ENCODE data around the gene PRKCA. TPM values are rescaled to one million over a fixed set of nuclear protein-coding genes. Genes with fewer than 3 reads are reported as not detected.

PRKCA gene
- total RNA-seq, 4 donors from 2014 or later = 9.8 to 25.6 (median 12.2) TPM

DNA sequence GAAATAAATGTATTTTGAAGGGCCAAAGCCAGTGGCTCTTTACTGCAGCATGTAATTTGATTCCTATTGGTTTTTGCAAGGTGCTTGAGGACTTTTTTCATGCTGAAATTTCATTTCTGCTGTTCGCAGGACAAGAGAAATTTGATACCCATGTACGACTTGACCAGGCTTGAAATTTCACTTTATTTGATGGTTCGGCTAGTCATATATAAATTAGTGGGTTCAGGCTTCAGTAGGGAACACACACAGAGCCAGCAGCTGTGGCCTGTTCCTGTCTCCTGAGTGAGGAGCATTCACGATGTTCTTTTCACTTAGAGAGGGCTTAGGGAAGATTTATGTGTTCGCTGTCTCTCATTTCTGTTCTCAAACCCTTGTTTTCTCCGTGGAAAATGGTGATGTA, 274.1 kb downstream of the PRKCA start:
- 81% methylated on average over 6 of the region's 6 CpGs for WGBS
- H3K36me3 ChIP-seq = no peaks in the 10 kb centered on the region
- no peak overlapping the region for H3K27ac ChIP-seq
- no peaks in the 10 kb centered on the region for H3K27me3 ChIP-seq
- H3K4me1 ChIP-seq = peaks cover 8% of the 10 kb centered on the region
- no peak for TF ChIP-seq CTCF (IDR thresholded peaks at IDR 0.05)
- no peak for TF ChIP-seq POLR2AphosphoS5 (IDR thresholded peaks at IDR 0.05)
- no peak for TF ChIP-seq EP300 (IDR thresholded peaks at IDR 0.05)
- no peak for TF ChIP-seq POLR2A (IDR thresholded peaks at IDR 0.05)
- peak in 1 of 2 donors; percentile 0 for DNase-seq (ENCODE audit: low spot score in 2 of 2)
- H3K9me3 ChIP-seq = no peaks in the 10 kb centered on the region
- no peak overlapping the region for H3K4me3 ChIP-seq

DNA sequence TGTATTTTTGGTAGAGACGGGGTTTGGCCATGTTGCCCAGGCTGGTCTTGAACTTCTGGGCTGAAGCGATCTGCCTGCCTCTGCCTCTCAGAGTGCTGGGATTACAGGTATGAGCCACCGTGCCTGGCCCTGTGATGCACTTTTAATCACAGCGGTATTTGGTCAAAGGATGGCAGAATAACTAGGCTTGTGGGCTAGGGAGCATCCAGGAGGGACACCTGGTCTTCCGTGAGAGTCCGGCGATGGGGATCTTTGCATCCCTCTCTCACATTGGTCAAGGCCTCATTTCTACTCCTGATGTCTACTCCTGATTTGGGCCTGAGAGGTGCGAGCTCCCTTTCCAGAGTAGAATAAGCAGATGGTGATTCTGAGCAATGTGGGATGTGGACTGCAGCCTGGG, 274.6 kb downstream of the PRKCA start:
- H3K27ac ChIP-seq = no peak overlapping the region
- no peaks in the 10 kb centered on the region for H3K36me3 ChIP-seq
- DNase-seq (ENCODE audit: low spot score in 2 of 2) = peak in 1 of 2 donors; percentile 55
- peaks cover 8% of the 10 kb centered on the region for H3K4me1 ChIP-seq
- no peaks in the 10 kb centered on the region for H3K27me3 ChIP-seq
- no peak overlapping the region for H3K4me3 ChIP-seq
- no peaks in the 10 kb centered on the region for H3K9me3 ChIP-seq
- TF ChIP-seq POLR2A (IDR thresholded peaks at IDR 0.05) (no peak), EP300 (IDR thresholded peaks at IDR 0.05) (no peak), POLR2AphosphoS5 (IDR thresholded peaks at IDR 0.05) (no peak), CTCF (IDR thresholded peaks at IDR 0.05) (no peak)
- 97% methylated on average over 8 of the region's 8 CpGs for WGBS

DNA sequence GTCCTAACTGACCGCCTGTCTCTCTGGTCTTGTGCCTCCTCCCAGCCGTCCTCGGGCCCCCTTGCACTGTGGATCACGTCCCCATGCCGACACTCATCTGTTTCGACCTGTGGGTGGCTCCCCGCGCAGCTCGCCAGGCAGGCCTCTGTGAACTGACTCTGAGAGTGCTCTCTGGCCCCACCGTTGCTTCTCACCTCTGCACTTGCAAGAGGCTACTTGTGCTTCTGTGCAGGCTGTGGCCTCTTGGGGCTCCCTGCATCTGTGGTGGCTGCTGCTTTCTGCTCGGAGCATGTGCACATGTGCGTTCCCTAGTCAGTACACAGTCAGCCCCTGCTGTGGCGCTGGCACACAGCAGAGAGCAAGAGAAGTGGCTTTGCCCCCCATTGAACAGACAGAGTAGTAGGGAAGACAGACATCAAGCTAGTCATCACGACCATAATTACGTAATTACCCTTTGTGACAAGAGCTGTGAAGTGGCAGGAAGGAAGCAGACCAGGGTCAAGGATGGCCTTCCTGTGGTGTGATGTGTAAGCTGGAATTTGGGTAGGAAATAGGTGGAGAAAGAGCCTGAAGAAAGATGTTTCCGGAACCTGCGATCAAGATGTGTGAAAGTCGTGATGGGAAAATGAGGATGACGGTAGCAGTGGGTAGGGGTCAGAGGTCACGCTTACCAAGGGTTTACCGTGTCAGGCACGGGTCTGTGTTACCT, 276.5 kb downstream of the PRKCA start:
- peaks cover 3% of the 10 kb centered on the region for H3K9me3 ChIP-seq
- no peaks in the 10 kb centered on the region for H3K27me3 ChIP-seq
- peaks cover 8% of the 10 kb centered on the region for H3K4me1 ChIP-seq
- DNase-seq (ENCODE audit: low spot score in 2 of 2) = peak in 1 of 2 donors; percentile 65
- H3K36me3 ChIP-seq = no peaks in the 10 kb centered on the region
- 85% methylated on average over 19 of the region's 22 CpGs for WGBS
- no peak overlapping the region for H3K4me3 ChIP-seq
- TF ChIP-seq EP300 (IDR thresholded peaks at IDR 0.05) (no peak), POLR2AphosphoS5 (IDR thresholded peaks at IDR 0.05) (no peak), POLR2A (IDR thresholded peaks at IDR 0.05) (no peak), CTCF (IDR thresholded peaks at IDR 0.05) (no peak)
- no peak overlapping the region for H3K27ac ChIP-seq

DNA sequence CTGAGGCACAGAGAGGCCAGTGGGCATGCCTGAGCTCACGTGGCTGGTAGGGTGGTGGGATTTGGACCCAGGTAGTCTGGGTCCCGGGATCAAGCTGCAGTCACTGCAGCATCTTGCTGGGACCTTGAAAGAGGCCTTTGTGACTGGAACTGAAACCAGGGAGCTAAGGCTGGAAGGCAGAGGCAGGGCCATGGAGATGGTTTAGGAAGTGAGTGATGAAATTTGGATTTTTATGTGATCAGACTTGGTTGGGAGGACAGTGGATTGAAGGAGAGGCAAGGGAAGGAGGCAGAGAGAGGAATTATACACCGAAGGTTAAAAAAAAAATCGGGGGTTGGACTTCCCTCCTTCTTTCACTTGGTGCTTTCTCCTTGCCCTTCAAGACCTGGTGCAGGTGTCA, 277.1 kb downstream of the PRKCA start:
- TF ChIP-seq EP300 (IDR thresholded peaks at IDR 0.05) = no peak
- TF ChIP-seq CTCF (IDR thresholded peaks at IDR 0.05) = no peak
- no peak for TF ChIP-seq POLR2AphosphoS5 (IDR thresholded peaks at IDR 0.05)
- no peak for TF ChIP-seq POLR2A (IDR thresholded peaks at IDR 0.05)
- Histone ChIP-seq H3K36me3 (no peaks in the 10 kb centered on the region), H3K27ac (no peak overlapping the region), H3K9me3 (peaks cover 3% of the 10 kb centered on the region), H3K27me3 (no peaks in the 10 kb centered on the region), H3K4me3 (no peak overlapping the region), H3K4me1 (peaks cover 8% of the 10 kb centered on the region)
- WGBS = 72% methylated on average over 4 of the region's 4 CpGs
- DNase-seq (ENCODE audit: low spot score in 2 of 2) = peak in 1 of 2 donors; percentile 15

DNA sequence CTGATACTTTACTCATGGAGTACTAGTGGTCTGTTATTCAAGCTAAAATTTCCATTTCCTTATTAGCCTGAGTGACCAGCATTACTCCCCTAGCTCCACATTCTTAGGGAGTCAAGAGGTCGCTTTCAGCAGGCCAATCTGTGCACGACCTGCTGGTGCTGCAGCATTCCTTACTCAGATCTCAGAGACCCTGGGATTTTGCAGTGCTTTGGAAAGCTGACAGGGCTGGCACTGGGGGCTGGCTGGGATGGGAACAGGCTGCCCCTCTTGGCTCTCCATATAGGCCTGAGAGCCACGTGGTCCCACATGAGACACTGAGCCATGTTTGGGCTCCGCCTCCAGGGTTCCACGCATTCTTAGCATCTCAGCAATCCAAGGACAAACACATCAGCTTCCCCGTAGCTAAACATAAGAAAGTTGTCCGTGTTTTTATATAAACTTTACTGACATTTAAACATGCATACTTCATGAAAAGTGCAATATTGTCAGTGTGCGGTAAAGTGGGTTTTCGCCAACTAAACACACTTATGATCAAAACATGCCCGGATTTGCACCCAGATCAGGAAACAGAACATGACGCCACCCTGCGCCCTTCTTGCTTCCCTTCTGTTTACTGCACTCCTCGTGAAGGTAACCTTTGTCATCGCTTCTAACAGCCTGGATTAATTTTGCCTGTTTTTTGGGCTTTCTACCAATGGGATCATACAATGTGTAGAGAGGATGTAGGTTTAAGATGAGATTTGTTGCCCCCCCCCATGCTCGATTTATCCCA, 278.0 kb downstream of the PRKCA start:
- TF ChIP-seq CTCF (IDR thresholded peaks at IDR 0.05) (no peak), POLR2A (IDR thresholded peaks at IDR 0.05) (no peak), EP300 (IDR thresholded peaks at IDR 0.05) (no peak), POLR2AphosphoS5 (IDR thresholded peaks at IDR 0.05) (no peak)
- DNase-seq (ENCODE audit: low spot score in 2 of 2) = peak in 1 of 2 donors; percentile 60
- Histone ChIP-seq H3K27ac (no peak overlapping the region), H3K9me3 (peaks cover 3% of the 10 kb centered on the region), H3K36me3 (no peaks in the 10 kb centered on the region), H3K4me1 (peaks cover 8% of the 10 kb centered on the region), H3K4me3 (no peak overlapping the region), H3K27me3 (no peaks in the 10 kb centered on the region)
- 69% methylated on average over 15 of the region's 15 CpGs for WGBS

Data from suprapubic skin (tissue), 4 donors.